Measurements from ENCODE around the gene RAD51B. TPM values are rescaled to one million over a fixed set of nuclear protein-coding genes. Genes with fewer than 3 reads are reported as not detected.

The RAD51B gene
- total and polyA plus RNA-seq, 2 of the 13 experiments (the other 11 are each of a cell fraction or from before 2014, with no cell fraction given), result 7.0 to 9.5 TPM

GRCh38 chr14:68563251-68564131 is 743.9 kb downstream of the RAD51B start (continued):
- TF ChIP-seq ZBTB40 (IDR thresholded peaks at IDR 0.05) (no peak), ZBTB40 (CRISPR knock-in tag; IDR thresholded peaks at IDR 0.05) (no peak), NKX3-1 (CRISPR knock-in tag; IDR thresholded peaks at IDR 0.05) (no peak), ZBTB49 (CRISPR knock-in tag; IDR thresholded peaks at IDR 0.05; ENCODE audit: borderline replicate concordance) (no peak), ZNF776 (CRISPR knock-in tag; IDR thresholded peaks at IDR 0.05) (no peak), PAF1 (CRISPR knock-in tag; IDR thresholded peaks at IDR 0.05) (no peak), SUZ12 (IDR thresholded peaks at IDR 0.05; ENCODE audit: low read depth, low read length) (no peak), ZNF512B (CRISPR knock-in tag; IDR thresholded peaks at IDR 0.05; ENCODE audit: borderline replicate concordance) (no peak), SMARCE1 (IDR thresholded peaks at IDR 0.05; ENCODE audit: borderline replicate concordance) (no peak), SIX1 (CRISPR knock-in tag; IDR thresholded peaks at IDR 0.05; ENCODE audit: borderline replicate concordance) (no peak), CENPBD1 (CRISPR knock-in tag; IDR thresholded peaks at IDR 0.05; ENCODE audit: borderline replicate concordance, low read depth) (no peak), TCF7L2 (IDR thresholded peaks at IDR 0.05; ENCODE audit: low read depth, low read length) (no peak), ZKSCAN8 (CRISPR knock-in tag; IDR thresholded peaks at IDR 0.05; ENCODE audit: borderline replicate concordance) (no peak), HOXA7 (CRISPR knock-in tag; IDR thresholded peaks at IDR 0.05) (no peak)

All from HepG2 (cell line).